ENCODE measurements around the gene TBC1D7. TPM values are rescaled to one million over a fixed set of nuclear protein-coding genes. Genes with fewer than 3 reads are reported as not detected.

The TBC1D7 gene
- total and polyA plus RNA-seq, 2 donors from 2014 or later: 12.9 to 39.4 TPM

DNA sequence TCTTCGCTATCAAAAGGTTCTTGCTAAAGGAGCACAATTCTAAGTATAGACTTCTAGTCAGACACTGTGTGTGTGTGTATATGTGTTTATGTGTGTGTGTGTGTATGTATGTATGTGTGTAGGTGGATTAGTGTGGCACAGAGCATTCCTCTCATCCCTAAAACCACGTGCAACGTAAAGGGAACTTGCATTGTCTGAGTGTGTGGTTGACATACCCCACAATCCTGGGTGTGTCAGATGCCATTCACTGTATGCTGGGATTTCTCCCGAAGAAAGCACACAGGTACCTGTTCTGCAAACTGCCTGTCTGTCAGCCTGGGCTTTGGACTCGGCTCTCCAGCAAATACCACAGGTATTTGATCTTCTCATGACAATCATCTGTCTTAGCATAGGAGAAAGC is 42.3 kb upstream of the TBC1D7 start:
- FAIRE-seq: no peak
- Histone ChIP-seq H3K27ac (ENCODE audit: low read depth in 2 of 2, low read length in 2 of 2) (no peak overlapping the region), H3K9me3 (ENCODE audit: control insufficient read depth in 2 of 3, insufficient read depth in 1 of 3, low read length in 3 of 3) (no peaks in the 10 kb centered on the region), H3K4me3 (ENCODE audit: low read length in 3 of 3) (no peak overlapping the region), H3K36me3 (ENCODE audit: control insufficient read depth in 2 of 3, insufficient read depth in 3 of 3, low read length in 3 of 3) (no peaks in the 10 kb centered on the region), H3K9ac (ENCODE audit: low read length in 3 of 3) (no peak overlapping the region), H3K4me1 (ENCODE audit: control insufficient read depth in 2 of 3, insufficient read depth in 2 of 3, low read depth in 1 of 3, low read length in 3 of 3) (no peaks in the 10 kb centered on the region), H3K27me3 (ENCODE audit: control insufficient read depth, insufficient read depth, low read length) (no peaks in the 10 kb centered on the region)
- no peak for DNase-seq
- intact Hi-C loops (cut with DNase I): no loop called here
- TF ChIP-seq, protein P1, sequence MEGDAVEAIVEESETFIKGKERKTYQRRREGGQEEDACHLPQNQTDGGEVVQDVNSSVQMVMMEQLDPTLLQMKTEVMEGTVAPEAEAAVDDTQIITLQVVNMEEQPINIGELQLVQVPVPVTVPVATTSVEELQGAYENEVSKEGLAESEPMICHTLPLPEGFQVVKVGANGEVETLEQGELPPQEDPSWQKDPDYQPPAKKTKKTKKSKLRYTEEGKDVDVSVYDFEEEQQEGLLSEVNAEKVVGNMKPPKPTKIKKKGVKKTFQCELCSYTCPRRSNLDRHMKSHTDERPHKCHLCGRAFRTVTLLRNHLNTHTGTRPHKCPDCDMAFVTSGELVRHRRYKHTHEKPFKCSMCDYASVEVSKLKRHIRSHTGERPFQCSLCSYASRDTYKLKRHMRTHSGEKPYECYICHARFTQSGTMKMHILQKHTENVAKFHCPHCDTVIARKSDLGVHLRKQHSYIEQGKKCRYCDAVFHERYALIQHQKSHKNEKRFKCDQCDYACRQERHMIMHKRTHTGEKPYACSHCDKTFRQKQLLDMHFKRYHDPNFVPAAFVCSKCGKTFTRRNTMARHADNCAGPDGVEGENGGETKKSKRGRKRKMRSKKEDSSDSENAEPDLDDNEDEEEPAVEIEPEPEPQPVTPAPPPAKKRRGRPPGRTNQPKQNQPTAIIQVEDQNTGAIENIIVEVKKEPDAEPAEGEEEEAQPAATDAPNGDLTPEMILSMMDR (IDR thresholded peaks at IDR 0.05; ENCODE audit: borderline replicate concordance, extremely low read depth, insufficient read depth): no peak

DNA sequence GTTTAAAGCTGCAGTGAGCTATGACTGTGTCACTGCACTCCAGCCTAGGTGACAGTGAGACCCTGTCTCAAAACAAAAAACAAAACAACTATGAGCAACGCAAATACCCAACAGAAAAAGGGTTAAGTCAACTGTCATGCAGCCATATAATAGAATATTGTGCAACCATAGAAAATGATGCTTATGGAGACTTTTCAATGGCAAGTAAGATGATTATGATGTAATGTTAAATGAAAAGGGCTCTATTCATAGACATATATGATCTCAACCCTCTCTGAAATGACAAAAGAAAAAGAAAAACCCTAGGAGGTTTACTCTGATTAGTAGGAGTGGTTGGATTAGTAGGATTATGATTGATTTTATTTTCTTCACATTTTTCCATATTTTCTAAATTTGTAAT is 41.3 kb upstream of the TBC1D7 start:
- no peak for DNase-seq
- no peak overlapping the region for H3K4me3 ChIP-seq (ENCODE audit: low read length in 3 of 3)
- no peaks in the 10 kb centered on the region for H3K4me1 ChIP-seq (ENCODE audit: control insufficient read depth in 2 of 3, insufficient read depth in 2 of 3, low read depth in 1 of 3, low read length in 3 of 3)
- no peak for FAIRE-seq
- TF ChIP-seq, protein P1 (IDR thresholded peaks at IDR 0.05; ENCODE audit: borderline replicate concordance, extremely low read depth, insufficient read depth): no peak
- no peak overlapping the region for H3K27ac ChIP-seq (ENCODE audit: low read depth in 2 of 2, low read length in 2 of 2)
- no peaks in the 10 kb centered on the region for H3K27me3 ChIP-seq (ENCODE audit: control insufficient read depth, insufficient read depth, low read length)
- intact Hi-C loops (cut with DNase I): no loop called here
- H3K9me3 ChIP-seq (ENCODE audit: control insufficient read depth in 2 of 3, insufficient read depth in 1 of 3, low read length in 3 of 3): no peaks in the 10 kb centered on the region
- H3K9ac ChIP-seq (ENCODE audit: low read length in 3 of 3): no peak overlapping the region
- no peaks in the 10 kb centered on the region for H3K36me3 ChIP-seq (ENCODE audit: control insufficient read depth in 2 of 3, insufficient read depth in 3 of 3, low read length in 3 of 3)

DNA sequence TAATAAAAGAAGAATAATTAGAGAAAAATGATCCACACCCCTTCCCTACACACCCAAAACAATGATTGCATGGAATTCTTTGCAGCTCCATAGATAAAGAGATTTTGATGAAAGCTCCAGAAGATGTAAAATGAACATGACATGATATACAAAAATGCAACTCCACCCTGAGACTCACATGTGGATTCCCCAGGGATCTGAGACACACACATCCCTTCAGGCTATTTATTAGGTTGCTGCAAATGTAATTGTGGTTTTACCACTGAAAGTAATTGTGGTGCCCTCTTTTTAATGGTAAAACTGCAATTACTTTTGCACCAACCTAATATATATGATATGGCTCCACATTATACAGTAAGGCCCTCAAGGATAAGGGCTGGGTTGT is 40.4 kb upstream of the TBC1D7 start:
- Histone ChIP-seq H3K36me3 (ENCODE audit: control insufficient read depth in 2 of 3, insufficient read depth in 3 of 3, low read length in 3 of 3) (no peaks in the 10 kb centered on the region), H3K9me3 (ENCODE audit: control insufficient read depth in 2 of 3, insufficient read depth in 1 of 3, low read length in 3 of 3) (no peaks in the 10 kb centered on the region), H3K4me1 (ENCODE audit: control insufficient read depth in 2 of 3, insufficient read depth in 2 of 3, low read depth in 1 of 3, low read length in 3 of 3) (no peaks in the 10 kb centered on the region), H3K9ac (ENCODE audit: low read length in 3 of 3) (no peak overlapping the region), H3K27ac (ENCODE audit: low read depth in 2 of 2, low read length in 2 of 2) (no peak overlapping the region), H3K4me3 (ENCODE audit: low read length in 3 of 3) (no peak overlapping the region), H3K27me3 (ENCODE audit: control insufficient read depth, insufficient read depth, low read length) (no peaks in the 10 kb centered on the region)
- intact Hi-C loops (cut with DNase I): no loop called here
- TF ChIP-seq, protein P1 (IDR thresholded peaks at IDR 0.05; ENCODE audit: borderline replicate concordance, extremely low read depth, insufficient read depth): no peak
- FAIRE-seq (no peak), DNase-seq (no peak)

DNA sequence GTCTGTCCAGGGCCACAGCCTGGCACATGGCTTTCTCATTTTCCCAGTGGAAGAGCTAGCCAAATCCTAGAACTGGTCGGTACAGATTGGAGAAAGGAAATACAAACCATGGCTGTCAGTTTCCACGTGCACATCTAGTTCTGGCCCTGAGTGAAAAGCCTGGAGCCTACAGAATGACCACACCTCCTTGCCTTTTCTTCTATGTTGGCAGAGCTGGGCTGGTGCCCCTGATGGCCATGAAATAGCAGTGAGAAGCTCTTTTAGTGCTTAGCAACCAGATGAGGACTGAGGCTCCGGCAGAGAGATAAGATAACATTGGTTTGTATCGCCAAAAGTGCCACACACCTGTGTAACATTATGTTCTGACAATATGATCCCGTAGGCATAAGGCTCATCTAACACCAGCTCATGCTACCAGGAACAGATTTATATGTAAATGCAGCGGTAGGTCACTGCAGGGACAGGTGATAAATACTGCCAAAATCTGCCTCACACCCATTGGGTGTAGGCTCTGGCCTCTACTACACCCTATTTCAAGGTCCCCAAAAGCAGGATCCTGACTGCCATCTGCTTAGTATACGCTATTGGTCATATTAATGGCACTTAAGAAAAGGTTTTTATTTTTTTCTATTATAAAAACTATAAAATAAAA is 39.9 kb upstream of the TBC1D7 start:
- intact Hi-C loops (cut with DNase I): no loop called here
- DNase-seq (no peak), FAIRE-seq (no peak)
- no peak overlapping the region for H3K27ac ChIP-seq (ENCODE audit: low read depth in 2 of 2, low read length in 2 of 2)
- H3K36me3 ChIP-seq (ENCODE audit: control insufficient read depth in 2 of 3, insufficient read depth in 3 of 3, low read length in 3 of 3): no peaks in the 10 kb centered on the region
- H3K9me3 ChIP-seq (ENCODE audit: control insufficient read depth in 2 of 3, insufficient read depth in 1 of 3, low read length in 3 of 3): no peaks in the 10 kb centered on the region
- TF ChIP-seq, protein P1 (IDR thresholded peaks at IDR 0.05; ENCODE audit: borderline replicate concordance, extremely low read depth, insufficient read depth): no peak
- no peak overlapping the region for H3K9ac ChIP-seq (ENCODE audit: low read length in 3 of 3)
- no peaks in the 10 kb centered on the region for H3K4me1 ChIP-seq (ENCODE audit: control insufficient read depth in 2 of 3, insufficient read depth in 2 of 3, low read depth in 1 of 3, low read length in 3 of 3)
- H3K27me3 ChIP-seq (ENCODE audit: control insufficient read depth, insufficient read depth, low read length): no peaks in the 10 kb centered on the region
- H3K4me3 ChIP-seq (ENCODE audit: low read length in 3 of 3): no peak overlapping the region

All from kidney (tissue), 14 donors.